Measurements from ENCODE around the gene DPP6.
"Not testable (repeated sequence)": the region's sequence is repeated elsewhere in the genome, so short reads cannot be mapped to it uniquely, and the experiment has no call there.

Gene DPP6

GRCh38 chr7:154927624-154928125, 875.5 kb downstream of the DPP6 start:
- DNase-seq (ENCODE audit: low read depth in 2 of 2), result peak; percentile 56 to 68

- DNase-seq (ENCODE audit: low read depth in 2 of 2), result no peak
Measured at GRCh38 chr7:154928136-154929005, 876.2 kb downstream of the DPP6 start.

GRCh38 chr7:154929006-154929726, 877.0 kb downstream of the DPP6 start:
- no peak for DNase-seq (ENCODE audit: low read depth in 2 of 2)

GRCh38 chr7:154931906-154932305, 879.7 kb downstream of the DPP6 start:
- no peak for DNase-seq (ENCODE audit: low read depth in 2 of 2)

- DNase-seq (ENCODE audit: low read depth in 2 of 2), result not testable (repeated sequence)
Measured at GRCh38 chr7:154934353-154934952, 882.3 kb downstream of the DPP6 start.

GRCh38 chr7:154937837-154938236, 885.6 kb downstream of the DPP6 start:
- no peak for DNase-seq (ENCODE audit: low read depth in 2 of 2)

- DNase-seq (ENCODE audit: low read depth in 2 of 2), result no peak
Measured at GRCh38 chr7:154942691-154943090, 890.5 kb downstream of the DPP6 start.

Measured in activated CD8-positive, alpha-beta memory T cell treated with anti-CD3 and anti-CD28 coated beads for 4 hours (primary cell).